H1 (cell line): ENCODE measurements around the gene NPHP4. TPM values are rescaled to one million over a fixed set of nuclear protein-coding genes. Genes with fewer than 3 reads are reported as not detected.

Source experiments
- CTCF ChIA-PET: fragments of 300-600 bp; sonication (Branson Sonifier 250); formaldehyde crosslinking; loops from one replicate; lab custom pipeline; 2021; ENCODE audit not compliant: partially characterized antibody; lab: Charles Lee
- POLR2A ChIA-PET: fragments of 300-600 bp; sonication (Branson Sonifier 250); formaldehyde crosslinking; loops from one replicate; lab custom pipeline; 2021; ENCODE audit warnings: inconsistent platforms; ENCODE audit not compliant: partially characterized antibody; lab: Charles Lee
- DNase-seq, 2 experiments: peaks; one replicate each; pipeline versions ENCODE4 v3.0.0 to v3.0.0-alpha.2; 2010 to 2022; ENCODE audit warnings: low spot score in 2 of 2, low read depth in 1 of 2, mixed read lengths in 1 of 2
- FAIRE-seq: peaks from 2 replicates; lab custom pipeline; 2011; peaks lifted over from hg19 to GRCh38; lab: Jason Lieb, UNC
- H2AFZ ChIP-seq: 2 replicates; pipeline ENCODE4 v1.8.1; 2012; ENCODE audit warnings: low read length, inconsistent platforms
- H2AK5ac ChIP-seq: 2 replicates; pipeline ENCODE4 v1.6.1; 2013; ENCODE audit warnings: low read depth, low read length
- H2BK120ac ChIP-seq: replicated peaks from 2 replicates; pipeline ENCODE3; 2013; ENCODE audit warnings: low read depth, low read length, inconsistent platforms
- H2BK12ac ChIP-seq: 2 replicates; pipeline ENCODE4 v1.6.1; 2013; ENCODE audit warnings: low read depth, low read length
- H2BK15ac ChIP-seq: 2 replicates; pipeline ENCODE4 v1.6.1; 2013; ENCODE audit warnings: low read length
- H2BK20ac ChIP-seq: 2 replicates; pipeline ENCODE4 v1.6.1; 2013; ENCODE audit warnings: low read length
- H2BK5ac ChIP-seq: 2 replicates; pipeline ENCODE4 v1.6.1; 2013; ENCODE audit warnings: low read depth, low read length
- H3K14ac ChIP-seq: 2 replicates; pipeline ENCODE4 v1.6.1; 2013; ENCODE audit warnings: inconsistent platforms; ENCODE audit not compliant: insufficient read length
- H3K18ac ChIP-seq: 2 replicates; pipeline ENCODE4 v1.6.1; 2013; ENCODE audit warnings: low read length; ENCODE audit errors: extremely low read depth
- H3K23ac ChIP-seq: 2 replicates; pipeline ENCODE4 v1.6.1; 2013; ENCODE audit warnings: inconsistent platforms; ENCODE audit not compliant: insufficient read length
- H3K23me2 ChIP-seq: 2 replicates; pipeline ENCODE4 v1.6.1; 2013; ENCODE audit warnings: low read depth, low read length
- H3K27ac ChIP-seq: 2 replicates; pipeline ENCODE4 v1.6.1; 2011; ENCODE audit warnings: low read depth, low read length, inconsistent platforms
- H3K27me3 ChIP-seq, 4 experiments: replicated peaks in 1 of 4; 1 replicate in 1 of 4; 2 replicates in 3 of 4; pipeline versions ENCODE4 v1.6.1 to v1.8.1; 2011 to 2013; ENCODE audit warnings: low read length in 3 of 4, mild to moderate bottlenecking in 3 of 4, inconsistent platforms in 2 of 4, mixed read lengths in 2 of 4, moderate library complexity in 1 of 4; ENCODE audit not compliant: control insufficient read depth in 3 of 4, insufficient read depth in 3 of 4; ENCODE audit errors: extremely low read depth in 1 of 4
- H3K36me3 ChIP-seq, 4 experiments: 2 replicates each; pipeline versions ENCODE4 v1.6.1 to v1.8.1; 2011 to 2013; ENCODE audit warnings: mild to moderate bottlenecking in 4 of 4, low read length in 3 of 4, moderate library complexity in 2 of 4, control low read depth in 1 of 4, inconsistent platforms in 1 of 4; ENCODE audit not compliant: insufficient read depth in 4 of 4, control insufficient read depth in 2 of 4
- H3K4ac ChIP-seq: replicated peaks from 2 replicates; pipeline ENCODE3; 2013; ENCODE audit warnings: low read length, low read depth, mixed read lengths, inconsistent platforms; ENCODE audit not compliant: insufficient read length
- H3K4me1 ChIP-seq, 4 experiments: replicated peaks in 1 of 4; 1 replicate in 1 of 4; 2 replicates in 3 of 4; pipeline versions ENCODE4 v1.6.1 to v1.8.1; 2011 to 2013; ENCODE audit warnings: low read length in 3 of 4, inconsistent platforms in 2 of 4, mixed read lengths in 1 of 4; ENCODE audit not compliant: insufficient read depth in 4 of 4, control insufficient read depth in 3 of 4
- H3K4me2 ChIP-seq, 2 experiments: 2 replicates each; pipeline versions ENCODE4 v1.6.1 to v1.8.1; 2011 to 2013; ENCODE audit warnings: low read depth in 2 of 2, low read length in 2 of 2, control low read depth in 1 of 2, inconsistent platforms in 1 of 2, mild to moderate bottlenecking in 1 of 2; ENCODE audit not compliant: insufficient read depth in 1 of 2
- H3K4me3 ChIP-seq, 4 experiments: fragments of 200-600, 300-600 bp in 1 of 4; sonication (generic), shearing (Covaris generic), sonication (Bioruptor Twin) in 1 of 4; 2 replicates each; pipeline versions ENCODE4 v1.5.1 to v1.8.1; 2011 to 2016; ENCODE audit warnings: low read length in 4 of 4, low read depth in 3 of 4, control low read depth in 2 of 4, inconsistent platforms in 2 of 4, mild to moderate bottlenecking in 2 of 4, mixed read lengths in 1 of 4, moderate library complexity in 1 of 4; ENCODE audit not compliant: insufficient read depth in 2 of 4; ENCODE audit errors: extremely low read depth in 1 of 4
- H3K56ac ChIP-seq: replicated peaks from 2 replicates; pipeline ENCODE3; 2013; ENCODE audit warnings: low read depth, mild to moderate bottlenecking, mixed read lengths, low read length, inconsistent platforms; ENCODE audit not compliant: insufficient read length
- H3K79me1 ChIP-seq: 2 replicates; pipeline ENCODE4 v1.6.1; 2013; ENCODE audit warnings: low read depth, low read length, control low read depth
- H3K79me2 ChIP-seq, 2 experiments: 2 replicates each; pipeline versions ENCODE4 v1.6.1 to v1.8.1; 2012 to 2013; ENCODE audit warnings: low read length in 2 of 2, mild to moderate bottlenecking in 2 of 2, inconsistent platforms in 1 of 2; ENCODE audit not compliant: insufficient read depth in 2 of 2, control insufficient read depth in 1 of 2
- H3K9ac ChIP-seq, 4 experiments: replicated peaks in 1 of 4; 1 replicate in 1 of 4; 2 replicates in 3 of 4; pipeline versions ENCODE4 v1.6.1 to v1.8.1; 2011 to 2013; ENCODE audit warnings: low read depth in 3 of 4, low read length in 3 of 4, control low read depth in 2 of 4, mild to moderate bottlenecking in 2 of 4, moderate library complexity in 2 of 4, inconsistent platforms in 1 of 4; ENCODE audit errors: extremely low read depth in 1 of 4
- H3K9me3 ChIP-seq, 2 experiments: 2 replicates each; pipeline versions ENCODE4 v1.6.1 to v1.8.1; 2012 to 2013; ENCODE audit warnings: mild to moderate bottlenecking in 2 of 2, moderate library complexity in 2 of 2, control low read depth in 1 of 2, inconsistent platforms in 1 of 2, low read depth in 1 of 2, low read length in 1 of 2, mixed read lengths in 1 of 2; ENCODE audit not compliant: insufficient read depth in 2 of 2
- H4K20me1 ChIP-seq, 2 experiments: replicated peaks in 1 of 2; 2 replicates each; pipeline versions ENCODE3 to v1.8.1; 2011 to 2013; ENCODE audit warnings: inconsistent platforms in 2 of 2, low read length in 2 of 2, mild to moderate bottlenecking in 1 of 2; ENCODE audit not compliant: insufficient read depth in 2 of 2, control insufficient read depth in 1 of 2
- H4K5ac ChIP-seq: 2 replicates; pipeline ENCODE4 v1.6.1; 2013; ENCODE audit warnings: low read length, low read depth, mixed read lengths, inconsistent platforms; ENCODE audit not compliant: insufficient read length
- H4K8ac ChIP-seq: 2 replicates; pipeline ENCODE4 v1.8.0; 2013; ENCODE audit warnings: mild to moderate bottlenecking, moderate library complexity, low read length, inconsistent platforms; ENCODE audit not compliant: insufficient read depth; ENCODE audit errors: extremely low read depth
- H4K91ac ChIP-seq: replicated peaks from 2 replicates; pipeline ENCODE3; 2013; ENCODE audit warnings: low read length, mixed read lengths, inconsistent platforms; ENCODE audit not compliant: insufficient read length
- CBX5 ChIP-seq: fragments of 300-800, 300-1000 bp; sonication (generic); IDR thresholded peaks from 2 replicates; pipeline ENCODE4 v1.7.1; 2016; ENCODE audit warnings: antibody characterized with exemption, low read length, low read depth
- HDAC6 ChIP-seq: IDR thresholded peaks from one replicate; pipeline ENCODE4 v1.7.1; 2012; ENCODE audit warnings: low read depth, mild to moderate bottlenecking, inconsistent platforms, low read length, moderate library complexity
- KDM1A ChIP-seq: fragments of 200-600, 300-600 bp; sonication (generic); IDR thresholded peaks from 2 replicates; pipeline ENCODE4 v1.7.1; 2016; ENCODE audit warnings: mild to moderate bottlenecking, low read length, borderline replicate concordance
- MAFK ChIP-seq: IDR thresholded peaks from 2 replicates; pipeline ENCODE4 v1.6.1; 2012; ENCODE audit warnings: low read depth, mild to moderate bottlenecking, improper control_type of control experiment, low read length
- RXRA ChIP-seq: IDR thresholded peaks from 2 replicates; pipeline ENCODE4 v1.6.1; 2011; ENCODE audit warnings: low read depth, mild to moderate bottlenecking, low read length, moderate library complexity; ENCODE audit not compliant: insufficient read depth
- WGBS, 2 experiments: shearing (Covaris generic) in 1 of 2; methylation state at CpG; one replicate each; pipeline versions ENCODE4 v1.1.6 to v1.1.7; 2013 to 2015; ENCODE audit warnings: low lambda C conversion rate in 2 of 2, mixed read lengths in 2 of 2, inconsistent platforms in 1 of 2, low coverage in 1 of 2, missing lambda C conversion rate in 1 of 2; ENCODE audit not compliant: insufficient replicate concordance in 2 of 2, insufficient coverage in 1 of 2, insufficient read length in 1 of 2; ENCODE audit errors: extremely low coverage in 1 of 2, missing lambda C conversion rate in 1 of 2; 5-methylcytosine and 5-hydroxymethylcytosine counted together
- polyA plus RNA-seq, 7 experiments: library from polyadenylated mRNA; depleted of rRNA in 3 of 7; stranded (reverse) in 5 of 7; unstranded in 2 of 7; fragments of >200 nt in 5 of 7; fragments of 200-250 nt in 2 of 7; gene quantifications; 1 replicate in 5 of 7; 2 replicates in 1 of 7; 4 replicates in 1 of 7; pipeline versions ENCODE4 v1.2.1 to v1.2.3, GENCODE V29; 2011 to 2013; ENCODE audit warnings: missing spikeins in 2 of 7, mixed read lengths in 2 of 7
- total RNA-seq: library from RNA; stranded (reverse); fragmentation: NEBNext Ultra II Directional; extraction: Animal tissue kit (Norgen Biotek cat#: 25700); gene quantifications from 2 replicates; pipeline ENCODE4 v1.2.1, GENCODE V29; 2021

Gene NPHP4
- total and polyA plus RNA-seq, 2 of the 8 experiments (the other 6 are each of a cell fraction or from before 2014, with no cell fraction given), result 5.8 to 14.0 TPM

- no peak for DNase-seq
- Histone ChIP-seq H3K23me2 (peaks cover 15% of the 10 kb centered on the region), H3K9me3 (no peaks in the 10 kb centered on the region), H3K14ac (no peak overlapping the region), H3K79me2 (peaks cover 0 to 7% of the 10 kb centered on the region in 2 experiments; a peak in 2 of 4 replicates), H3K27ac (no peak overlapping the region), H2BK5ac (no peak overlapping the region), H4K8ac (no peak overlapping the region), H3K18ac (no peak overlapping the region), H3K4me3 (no peak overlapping the region), H3K56ac (no peak overlapping the region), H4K91ac (no peak overlapping the region), H2BK12ac (no peak overlapping the region), H3K27me3 (peaks cover 0 to 19% (median 14%) of the 10 kb centered on the region in 4 experiments; a peak in 5 of 7 replicates), H3K4me1 (peaks cover 5 to 20% (median 11%) of the 10 kb centered on the region in 4 experiments), H2BK15ac (no peak overlapping the region), H3K4ac (no peak overlapping the region), H2AK5ac (no peak overlapping the region), H3K36me3 (no peaks in the 10 kb centered on the region), H3K9ac (no peak overlapping the region), H3K23ac (no peak overlapping the region), H3K4me2 (no peak overlapping the region), H2BK20ac (no peak overlapping the region), H4K20me1 (peaks cover 7 to 14% of the 10 kb centered on the region in 2 experiments), H2AFZ (no peak overlapping the region), H3K79me1 (peaks cover 6% of the 10 kb centered on the region; the same call in 1 of the 2 replicates), H4K5ac (no peak overlapping the region), H2BK120ac (no peak overlapping the region)
- ChIA-PET POLR2A (no interaction called here), CTCF (interaction anchor here (3.1 kb wide), 1 partner anchor 9 kb away, joined by 13 read pairs; no protein-coding TSS in a partner anchor)
- WGBS, 2 experiments, result 85% methylated on average over 18 of the region's 18 CpGs; no CpG with 5 or more reads in 1 of the 2 experiments
- no peak for FAIRE-seq
- TF ChIP-seq MAFK (no peak), KDM1A (no peak), RXRA (no peak), HDAC6 (no peak), CBX5 (no peak)
These were observed 2.4 kb downstream of the NPHP4 start for GRCh38 chr1:5989731-5990271.
